ENCODE results near the gene LNPEP.

The LNPEP gene

DNA sequence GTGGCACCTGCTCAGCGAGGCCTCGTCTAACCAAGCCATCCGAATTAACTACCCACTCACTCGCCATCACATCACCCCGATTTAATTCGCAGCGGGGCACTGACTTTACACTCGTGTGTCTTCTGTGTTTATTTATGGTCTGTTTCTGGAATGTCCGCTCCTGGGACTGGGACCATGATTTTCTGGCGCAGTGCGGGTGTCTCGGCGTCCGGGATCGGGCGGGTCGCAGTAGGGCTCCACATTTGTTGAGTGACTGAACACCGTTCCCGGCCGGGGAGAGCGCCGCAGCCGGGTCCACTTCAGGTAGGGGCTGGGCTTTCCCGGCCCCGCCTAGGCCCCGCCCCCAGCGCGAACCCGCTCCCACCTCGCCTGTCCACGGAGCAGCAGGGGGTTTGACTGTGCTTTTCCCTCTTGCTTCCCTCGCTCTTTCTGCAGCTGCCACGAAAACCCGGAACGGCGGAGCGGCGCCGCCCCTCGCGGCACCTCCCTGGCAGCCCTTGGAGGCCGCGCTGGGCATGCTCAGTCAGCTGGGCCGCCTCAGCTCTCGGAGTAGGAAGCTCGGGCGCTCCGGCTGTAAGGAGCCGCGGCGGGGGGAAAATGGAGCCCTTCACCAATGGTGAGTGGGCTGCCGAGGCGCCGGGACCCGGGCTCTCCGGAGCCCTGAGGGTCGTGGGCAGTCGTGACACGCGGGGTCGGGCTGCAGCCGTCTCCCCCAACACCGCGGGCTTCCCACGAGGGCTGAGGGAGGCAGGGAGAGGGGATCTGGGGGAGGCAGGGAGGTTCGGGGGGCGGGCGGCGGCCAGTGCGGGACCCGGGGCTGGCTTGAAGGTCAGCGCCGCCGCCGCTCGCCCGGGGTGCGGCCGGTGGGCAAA, at the start of gene LNPEP:
Gene LNPEP (plus strand): TSS at position 522 of the 872 bp plus-strand sequence. CDS start 76 bp downstream, at position 598.
- DNase-seq (ENCODE audit: low read depth in 4 of 4, low spot score in 1 of 4): peak; percentile 71 to 92 (median 86)

GRCh38 chr5:96893342-96893741, 42.5 kb upstream of the LNPEP start:
- no peak for DNase-seq (ENCODE audit: low read depth in 4 of 4, low spot score in 1 of 4)

DNA sequence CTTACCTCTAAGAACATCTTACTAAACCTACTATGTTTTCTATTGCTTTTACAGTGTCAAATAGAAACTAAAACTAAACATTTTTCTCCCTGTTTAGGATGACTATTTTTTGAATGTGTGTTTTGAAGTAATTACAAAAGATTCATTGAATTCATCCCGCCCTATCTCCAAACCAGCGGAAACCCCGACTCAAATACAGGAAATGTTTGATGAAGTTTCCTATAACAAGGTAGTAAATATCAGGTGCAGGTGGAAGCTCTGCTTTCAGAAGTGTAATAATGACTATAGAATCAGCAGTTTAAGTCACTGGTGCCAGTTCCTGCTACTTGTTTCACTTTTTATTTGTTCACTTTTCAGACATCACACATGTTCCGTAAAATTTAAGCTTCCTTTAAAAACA, 39.6 kb upstream of the LNPEP start:
- DNase-seq (ENCODE audit: low read depth in 4 of 4, low spot score in 1 of 4): no peak

DNA sequence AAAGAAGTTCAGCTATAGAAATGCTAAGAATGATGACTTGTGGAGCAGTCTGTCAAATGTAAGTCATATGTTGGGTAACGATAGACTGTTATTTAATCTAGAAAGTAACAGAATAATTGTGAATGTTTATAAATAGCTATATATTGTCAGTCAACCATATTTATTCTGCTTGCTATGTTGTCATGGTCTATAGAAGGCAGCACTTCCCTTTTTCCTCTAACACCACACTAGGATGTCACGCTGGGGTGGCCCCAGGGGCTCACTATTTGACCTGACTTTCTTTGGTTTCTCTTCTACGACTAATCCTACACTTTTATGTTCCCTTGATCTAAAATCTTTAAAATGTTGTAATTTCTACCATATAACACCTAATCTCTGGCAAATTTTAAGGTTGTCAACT, 39.1 kb upstream of the LNPEP start:
- no peak for DNase-seq (ENCODE audit: low read depth in 4 of 4, low spot score in 1 of 4)

GRCh38 chr5:96901384-96901783, 34.5 kb upstream of the LNPEP start:
- DNase-seq (ENCODE audit: low read depth in 4 of 4, low spot score in 1 of 4): no peak

DNA sequence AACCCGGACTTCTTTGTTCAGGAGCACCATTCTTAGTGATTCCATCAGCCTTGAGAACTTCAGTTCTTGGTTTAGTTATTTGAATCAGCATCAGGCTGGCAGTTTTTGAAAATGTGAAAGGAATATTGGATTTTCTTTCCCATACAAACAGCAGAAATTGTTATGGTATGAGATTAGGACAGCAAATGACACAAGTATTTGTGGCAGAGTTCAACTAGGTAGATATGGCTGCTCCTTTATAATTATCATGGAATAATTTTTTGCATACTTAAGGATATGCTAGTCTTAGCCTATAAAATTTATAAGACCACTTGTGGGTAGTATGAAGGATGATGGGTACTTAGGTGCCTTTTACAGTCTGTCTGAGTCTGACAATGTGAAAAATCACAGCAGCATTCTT, 34.0 kb upstream of the LNPEP start:
- no peak for DNase-seq (ENCODE audit: low read depth in 4 of 4, low spot score in 1 of 4)

GRCh38 chr5:96902876-96903275, 33.0 kb upstream of the LNPEP start:
- no peak for DNase-seq (ENCODE audit: low read depth in 4 of 4, low spot score in 1 of 4)

- DNase-seq (ENCODE audit: low read depth in 4 of 4, low spot score in 1 of 4): no peak
Measured at GRCh38 chr5:96903300-96903699, 32.6 kb upstream of the LNPEP start.

GRCh38 chr5:96904054-96904931, 31.6 kb upstream of the LNPEP start:
- DNase-seq (ENCODE audit: low read depth in 4 of 4, low spot score in 1 of 4): no peak

DNA sequence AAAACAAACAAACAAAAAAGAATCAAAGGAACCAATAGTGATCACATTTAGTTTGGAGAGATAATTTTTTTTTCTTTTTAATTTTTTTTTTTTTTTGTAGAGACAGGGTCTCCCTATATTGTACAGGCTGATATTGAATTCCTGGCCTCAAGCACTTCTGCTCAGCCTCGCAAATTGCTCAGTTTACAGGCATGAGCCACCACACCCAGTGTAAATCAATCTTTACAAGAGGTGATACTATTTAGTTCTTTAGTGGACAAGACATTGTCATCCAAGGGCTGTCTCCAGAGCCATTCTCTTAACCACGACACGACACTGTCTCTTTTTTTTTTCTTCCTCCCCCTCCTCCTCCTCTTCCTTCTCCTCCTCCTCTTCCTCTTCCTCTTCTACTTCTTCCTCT, 30.0 kb upstream of the LNPEP start:
- DNase-seq (ENCODE audit: low read depth in 4 of 4, low spot score in 1 of 4): no peak

DNA sequence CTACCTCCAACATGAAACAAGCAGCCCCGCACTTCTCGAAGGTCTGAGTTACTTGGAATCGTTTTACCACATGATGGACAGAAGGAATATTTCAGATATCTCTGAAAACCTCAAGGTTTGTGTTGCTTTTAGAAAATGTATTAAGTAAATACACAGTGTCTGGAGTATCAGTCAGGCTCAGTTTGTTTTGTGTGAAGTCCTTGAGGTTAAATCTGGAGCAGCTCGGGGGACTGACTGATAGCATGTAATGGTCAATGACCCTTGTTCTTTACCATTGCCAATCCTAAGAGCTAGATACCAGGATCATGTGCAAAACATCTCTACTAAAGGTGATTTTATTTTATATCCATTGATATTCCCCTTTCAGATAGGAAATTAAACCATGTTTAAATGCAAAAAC, 26.9 kb upstream of the LNPEP start:
- no peak for DNase-seq (ENCODE audit: low read depth in 4 of 4, low spot score in 1 of 4)

DNA sequence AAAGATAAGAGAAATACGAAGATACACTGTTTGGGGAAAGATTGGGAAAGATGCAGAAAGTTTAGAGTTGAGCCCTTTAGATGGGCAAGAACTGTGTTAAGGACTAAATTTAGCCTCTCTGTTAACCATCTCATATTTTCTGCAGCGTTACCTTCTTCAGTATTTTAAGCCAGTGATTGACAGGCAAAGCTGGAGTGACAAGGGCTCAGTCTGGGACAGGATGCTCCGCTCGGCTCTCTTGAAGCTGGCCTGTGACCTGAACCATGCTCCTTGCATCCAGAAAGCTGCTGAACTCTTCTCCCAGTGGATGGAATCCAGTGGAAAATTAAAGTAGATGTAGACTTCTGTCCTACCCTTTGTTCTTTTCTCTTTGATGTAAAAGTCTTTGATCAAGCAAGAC, 26.4 kb upstream of the LNPEP start:
- no peak for DNase-seq (ENCODE audit: low read depth in 4 of 4, low spot score in 1 of 4)

- DNase-seq (ENCODE audit: low read depth in 4 of 4, low spot score in 1 of 4): no peak
Measured at GRCh38 chr5:96911139-96911538, 24.7 kb upstream of the LNPEP start.

- no peak for DNase-seq (ENCODE audit: low read depth in 4 of 4, low spot score in 1 of 4)
Measured at GRCh38 chr5:96913233-96913632, 22.6 kb upstream of the LNPEP start.

DNA sequence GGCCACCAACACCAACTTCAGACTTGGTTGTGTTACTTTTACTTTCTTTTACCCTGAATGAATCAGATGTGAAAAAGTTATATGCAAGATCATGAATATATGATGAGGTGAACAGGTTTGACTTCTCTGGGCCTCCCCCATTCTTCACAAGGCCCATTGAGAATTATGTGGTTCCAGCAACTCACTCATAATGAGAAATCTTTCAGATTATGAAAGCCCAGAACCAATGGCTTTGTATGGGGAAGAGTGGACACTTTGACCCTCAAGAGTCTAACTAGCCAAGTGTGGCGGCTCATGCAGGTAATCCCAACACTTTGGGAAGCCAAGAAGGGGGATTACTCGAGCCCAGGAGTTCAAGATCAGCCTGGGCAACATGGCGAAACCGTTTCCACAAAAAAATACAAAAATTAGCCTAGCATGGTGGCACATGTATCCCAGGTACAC, 16.1 kb upstream of the LNPEP start:
- no peak for DNase-seq (ENCODE audit: low read depth in 4 of 4, low spot score in 1 of 4)

- DNase-seq (ENCODE audit: low read depth in 4 of 4, low spot score in 1 of 4): no peak
Measured at GRCh38 chr5:96920744-96921355, 15.0 kb upstream of the LNPEP start.

DNA sequence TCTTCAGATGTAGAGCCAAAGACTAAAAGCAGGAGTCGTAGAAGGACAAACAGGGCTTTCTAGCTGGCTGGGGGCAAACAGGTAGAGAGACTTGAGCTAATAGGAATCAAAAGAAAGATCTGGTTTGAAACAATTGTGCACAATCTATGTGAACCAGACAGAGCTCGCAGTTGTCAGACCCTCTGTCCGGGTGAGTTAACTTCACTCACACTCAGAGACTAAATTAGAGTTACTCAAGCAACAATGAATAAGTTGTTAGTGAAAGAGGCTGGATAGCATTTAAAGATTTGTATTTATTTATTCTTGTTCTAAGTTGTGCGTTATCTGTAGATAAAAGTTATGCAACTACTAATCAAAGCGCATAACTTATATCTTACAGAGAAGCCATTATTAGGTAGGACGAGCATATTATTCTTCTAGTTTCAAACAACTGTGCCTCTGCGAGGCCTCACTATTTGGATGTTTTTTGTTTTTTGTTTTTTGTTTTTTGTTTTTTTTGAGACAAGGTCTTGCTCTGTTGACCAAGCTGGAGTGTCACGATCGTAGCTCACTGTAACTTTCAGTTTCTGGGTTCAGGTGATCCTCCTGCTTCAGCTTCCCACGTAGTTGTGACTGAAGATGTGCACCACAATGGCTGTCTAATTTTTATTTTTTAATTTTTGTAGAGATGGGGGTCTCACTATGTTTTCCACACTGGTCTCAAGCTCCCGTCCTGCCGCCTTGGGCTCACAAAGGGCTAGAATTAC, 13.2 kb upstream of the LNPEP start:
- no peak for DNase-seq (ENCODE audit: low read depth in 4 of 4, low spot score in 1 of 4)

- DNase-seq (ENCODE audit: low read depth in 4 of 4, low spot score in 1 of 4): no peak
Measured at GRCh38 chr5:96924016-96924443, 11.8 kb upstream of the LNPEP start.

GRCh38 chr5:96926276-96926675, 9.6 kb upstream of the LNPEP start:
- DNase-seq (ENCODE audit: low read depth in 4 of 4, low spot score in 1 of 4): no peak

DNA sequence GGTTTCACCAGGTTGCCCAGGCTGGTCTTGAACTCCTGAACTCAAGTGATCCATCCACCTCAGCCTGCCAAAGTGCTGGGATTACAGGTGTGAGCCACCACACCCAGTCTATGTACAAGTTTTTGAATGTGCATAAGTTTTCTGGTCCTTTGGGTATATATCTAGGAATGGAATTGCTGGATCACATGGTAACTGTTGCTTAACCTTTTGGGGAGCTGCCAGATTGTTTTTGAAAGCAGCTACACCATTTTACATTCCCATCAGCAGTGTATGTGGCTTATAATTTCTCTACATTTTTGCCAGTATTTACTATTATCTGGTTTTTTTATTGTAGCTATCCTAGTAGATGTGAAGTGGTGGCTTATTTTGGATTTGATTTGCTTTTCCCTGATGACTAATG, 8.9 kb upstream of the LNPEP start:
- no peak for DNase-seq (ENCODE audit: low read depth in 4 of 4, low spot score in 1 of 4)

All from stimulated activated CD4-positive, alpha-beta T cell treated with anti-CD3 and anti-CD28 coated beads, Interleukin-1b, Interleukin-23, amount 100 ng/mL, for 24 hours (primary cell).